GM12878 (cell line): ENCODE results near the gene VAV2. TPM values are rescaled to one million over a fixed set of nuclear protein-coding genes. Genes with fewer than 3 reads are reported as not detected.

ENCODE experiments used
- BACH1 ChIP-seq: fragments of 450-650 bp; IDR thresholded peaks from 2 replicates; pipeline ENCODE4 v1.6.1; 2017; ENCODE audit warnings: mild to moderate bottlenecking, borderline replicate concordance
- BHLHE40 ChIP-seq, 2 experiments: fragments of 450-650 bp in 1 of 2; IDR thresholded peaks; 2 replicates each; pipeline ENCODE4 v1.6.1; 2011 to 2017; ENCODE audit warnings: low read depth in 2 of 2, borderline replicate concordance in 1 of 2, improper control_type of control experiment in 1 of 2, low read length in 1 of 2, mild to moderate bottlenecking in 1 of 2
- CBFB ChIP-seq: IDR thresholded peaks from 2 replicates; pipeline ENCODE4 v1.6.1; 2016; ENCODE audit warnings: antibody characterized with exemption, low read depth
- GATAD2B ChIP-seq: fragments of 450-650 bp; conservative IDR thresholded peaks from 2 replicates; pipeline ENCODE4 v1.6.1; 2017; ENCODE audit warnings: low read depth, mild to moderate bottlenecking, moderate library complexity
- LARP7 ChIP-seq: fragments of 450-650 bp; IDR thresholded peaks from 2 replicates; pipeline ENCODE4 v1.6.1; 2017; ENCODE audit warnings: mild to moderate bottlenecking
- MAX ChIP-seq: IDR thresholded peaks from 2 replicates; pipeline ENCODE4 v1.6.1; 2012; ENCODE audit warnings: low read depth, low read length, improper control_type of control experiment
- POLR2A ChIP-seq: IDR thresholded peaks from 2 replicates; pipeline ENCODE4 v1.6.1; 2011; ENCODE audit warnings: low read depth, mild to moderate bottlenecking, low read length
- RUNX3 ChIP-seq: IDR thresholded peaks from 2 replicates; pipeline ENCODE4 v1.6.1; 2012; ENCODE audit warnings: low read length, inconsistent platforms
- SMAD1 ChIP-seq: fragments of 450-650 bp; IDR thresholded peaks from 2 replicates; pipeline ENCODE4 v1.6.1; 2018; ENCODE audit warnings: mild to moderate bottlenecking, low read depth; ENCODE audit not compliant: partially characterized antibody
- SMARCA5 ChIP-seq: fragments of 450-650 bp; IDR thresholded peaks from 2 replicates; pipeline ENCODE4 v1.6.1; 2017; ENCODE audit warnings: mild to moderate bottlenecking
- TBL1XR1 ChIP-seq: IDR thresholded peaks from 2 replicates; pipeline ENCODE4 v1.6.1; 2012; ENCODE audit warnings: low read depth, low read length, improper control_type of control experiment
- TCF3 ChIP-seq: IDR thresholded peaks from 2 replicates; pipeline ENCODE4 v1.6.1; 2012; ENCODE audit warnings: low read depth, mild to moderate bottlenecking, low read length, borderline replicate concordance; ENCODE audit not compliant: insufficient read depth
- USF2 ChIP-seq: IDR thresholded peaks from 2 replicates; pipeline ENCODE4 v1.6.1; 2011; ENCODE audit warnings: low read depth, low read length, improper control_type of control experiment, borderline replicate concordance
- YY1 ChIP-seq: IDR thresholded peaks from 2 replicates; pipeline ENCODE4 v1.6.1; 2011; ENCODE audit warnings: low read depth, mild to moderate bottlenecking, low read length
- ZNF687 ChIP-seq: fragments of 450-650 bp; IDR thresholded peaks from 2 replicates; pipeline ENCODE4 v1.6.1; 2017; ENCODE audit warnings: mild to moderate bottlenecking, moderate library complexity
- polyA plus RNA-seq, 11 experiments: library from polyadenylated mRNA; depleted of rRNA in 4 of 11; unstranded in 6 of 11; stranded (reverse) in 5 of 11; fragments of >200 nt; fragmentation: Nextera tagmentation in 4 of 11; fragmentation: Illumina TruSeq in 1 of 11; extraction: Ambion mirVana in 4 of 11; extraction: Trizol in 1 of 11; gene quantifications; 1 replicate in 1 of 11; 2 replicates in 10 of 11; pipeline versions ENCODE4 v1.2.1 to v1.2.3, GENCODE V29; 2011 to 2016; ENCODE audit warnings: inconsistent platforms in 2 of 11, missing spikeins in 2 of 11, low read depth in 1 of 11
- total RNA-seq, 4 experiments: library from RNA; depleted of rRNA in 3 of 4; stranded (reverse); fragments of >200 nt in 3 of 4; fragmentation: Illumina TruSeq in 1 of 4; extraction: Trizol in 1 of 4; gene quantifications; 2 replicates each; pipeline versions ENCODE4 v1.2.1 to v1.2.3, GENCODE V29; 2013 to 2021
- TF ChIP-seq, protein P1 (sequence below): IDR thresholded peaks from 2 replicates; pipeline ENCODE4 v1.6.1; 2011; ENCODE audit warnings: borderline replicate concordance, low read depth, mild to moderate bottlenecking, moderate library complexity, mixed read lengths, low read length; ENCODE audit not compliant: insufficient read depth; ENCODE audit errors: extremely low read length
- TF ChIP-seq, protein P2 (sequence below): IDR thresholded peaks from 2 replicates; pipeline ENCODE4 v1.6.1; 2012; ENCODE audit warnings: improper control_type of control experiment, low read depth, low read length; ENCODE audit not compliant: insufficient replicate concordance

The VAV2 gene
- total and polyA plus RNA-seq, 10 of the 15 experiments (the other 5 are each of a cell fraction or from before 2014, with no cell fraction given): 0.13 to 43.9 (median 16.9) TPM

- TF ChIP-seq ZNF687: 0 out of 2 replicates have a peak, but pooled peaks have one; percentile 23
- peak; percentile 57 to 88; a peak in 3 of 4 replicates for TF ChIP-seq BHLHE40 (IDR thresholded peaks at IDR 0.05; ENCODE audit: borderline replicate concordance in 1 of 2, low read depth in 2 of 2, low read length in 1 of 2)
- TF ChIP-seq, protein P1, sequence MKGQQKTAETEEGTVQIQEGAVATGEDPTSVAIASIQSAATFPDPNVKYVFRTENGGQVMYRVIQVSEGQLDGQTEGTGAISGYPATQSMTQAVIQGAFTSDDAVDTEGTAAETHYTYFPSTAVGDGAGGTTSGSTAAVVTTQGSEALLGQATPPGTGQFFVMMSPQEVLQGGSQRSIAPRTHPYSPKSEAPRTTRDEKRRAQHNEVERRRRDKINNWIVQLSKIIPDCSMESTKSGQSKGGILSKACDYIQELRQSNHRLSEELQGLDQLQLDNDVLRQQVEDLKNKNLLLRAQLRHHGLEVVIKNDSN: peak; percentile 12
- TF ChIP-seq SMARCA5: peak; percentile 57
- peak; percentile 47; the same call in 1 of the 2 replicates for TF ChIP-seq GATAD2B
- TF ChIP-seq POLR2A: peak; percentile 73
- no peak for TF ChIP-seq USF2
- TF ChIP-seq YY1: peak; percentile 60; the same call in 1 of the 2 replicates
- TF ChIP-seq LARP7: peak; percentile 61; the same call in 1 of the 2 replicates
- 0 out of 2 replicates have a peak, but pooled peaks have one; percentile 6 for TF ChIP-seq TCF3
- TF ChIP-seq TBL1XR1: no peak
- TF ChIP-seq, protein P2, sequence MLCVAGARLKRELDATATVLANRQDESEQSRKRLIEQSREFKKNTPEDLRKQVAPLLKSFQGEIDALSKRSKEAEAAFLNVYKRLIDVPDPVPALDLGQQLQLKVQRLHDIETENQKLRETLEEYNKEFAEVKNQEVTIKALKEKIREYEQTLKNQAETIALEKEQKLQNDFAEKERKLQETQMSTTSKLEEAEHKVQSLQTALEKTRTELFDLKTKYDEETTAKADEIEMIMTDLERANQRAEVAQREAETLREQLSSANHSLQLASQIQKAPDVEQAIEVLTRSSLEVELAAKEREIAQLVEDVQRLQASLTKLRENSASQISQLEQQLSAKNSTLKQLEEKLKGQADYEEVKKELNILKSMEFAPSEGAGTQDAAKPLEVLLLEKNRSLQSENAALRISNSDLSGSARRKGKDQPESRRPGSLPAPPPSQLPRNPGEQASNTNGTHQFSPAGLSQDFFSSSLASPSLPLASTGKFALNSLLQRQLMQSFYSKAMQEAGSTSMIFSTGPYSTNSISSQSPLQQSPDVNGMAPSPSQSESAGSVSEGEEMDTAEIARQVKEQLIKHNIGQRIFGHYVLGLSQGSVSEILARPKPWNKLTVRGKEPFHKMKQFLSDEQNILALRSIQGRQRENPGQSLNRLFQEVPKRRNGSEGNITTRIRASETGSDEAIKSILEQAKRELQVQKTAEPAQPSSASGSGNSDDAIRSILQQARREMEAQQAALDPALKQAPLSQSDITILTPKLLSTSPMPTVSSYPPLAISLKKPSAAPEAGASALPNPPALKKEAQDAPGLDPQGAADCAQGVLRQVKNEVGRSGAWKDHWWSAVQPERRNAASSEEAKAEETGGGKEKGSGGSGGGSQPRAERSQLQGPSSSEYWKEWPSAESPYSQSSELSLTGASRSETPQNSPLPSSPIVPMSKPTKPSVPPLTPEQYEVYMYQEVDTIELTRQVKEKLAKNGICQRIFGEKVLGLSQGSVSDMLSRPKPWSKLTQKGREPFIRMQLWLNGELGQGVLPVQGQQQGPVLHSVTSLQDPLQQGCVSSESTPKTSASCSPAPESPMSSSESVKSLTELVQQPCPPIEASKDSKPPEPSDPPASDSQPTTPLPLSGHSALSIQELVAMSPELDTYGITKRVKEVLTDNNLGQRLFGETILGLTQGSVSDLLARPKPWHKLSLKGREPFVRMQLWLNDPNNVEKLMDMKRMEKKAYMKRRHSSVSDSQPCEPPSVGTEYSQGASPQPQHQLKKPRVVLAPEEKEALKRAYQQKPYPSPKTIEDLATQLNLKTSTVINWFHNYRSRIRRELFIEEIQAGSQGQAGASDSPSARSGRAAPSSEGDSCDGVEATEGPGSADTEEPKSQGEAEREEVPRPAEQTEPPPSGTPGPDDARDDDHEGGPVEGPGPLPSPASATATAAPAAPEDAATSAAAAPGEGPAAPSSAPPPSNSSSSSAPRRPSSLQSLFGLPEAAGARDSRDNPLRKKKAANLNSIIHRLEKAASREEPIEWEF: no peak
- peak; percentile 37; the same call in 1 of the 2 replicates for TF ChIP-seq RUNX3
- peak; percentile 46; the same call in 1 of the 2 replicates for TF ChIP-seq BACH1
- no peak for TF ChIP-seq SMAD1
- TF ChIP-seq CBFB: no peak
- 0 out of 2 replicates have a peak, but pooled peaks have one; percentile 31 for TF ChIP-seq MAX
Observed at GRCh38 chr9:133991964-133992779, at the start of gene VAV2 (continued).
